Stimulated activated CD4-positive, alpha-beta T cell treated with anti-CD3 and anti-CD28 coated beads, TNF-alpha, amount 100 ng/mL, for 4 hours (primary cell): ENCODE results near the gene AQP5.
"Not testable (repeated sequence)": the region's sequence is repeated elsewhere in the genome, so short reads cannot be mapped to it uniquely, and the experiment has no call there.

Source experiments
- DNase-seq, 3 experiments: peaks; one replicate each; pipeline ENCODE4 v3.0.0-alpha.2; 2020; ENCODE audit warnings: low read depth in 3 of 3

The AQP5 gene

GRCh38 chr12:49980501-49981349 lies 19.1 kb downstream of the AQP5 start:
- DNase-seq = no peak

DNA sequence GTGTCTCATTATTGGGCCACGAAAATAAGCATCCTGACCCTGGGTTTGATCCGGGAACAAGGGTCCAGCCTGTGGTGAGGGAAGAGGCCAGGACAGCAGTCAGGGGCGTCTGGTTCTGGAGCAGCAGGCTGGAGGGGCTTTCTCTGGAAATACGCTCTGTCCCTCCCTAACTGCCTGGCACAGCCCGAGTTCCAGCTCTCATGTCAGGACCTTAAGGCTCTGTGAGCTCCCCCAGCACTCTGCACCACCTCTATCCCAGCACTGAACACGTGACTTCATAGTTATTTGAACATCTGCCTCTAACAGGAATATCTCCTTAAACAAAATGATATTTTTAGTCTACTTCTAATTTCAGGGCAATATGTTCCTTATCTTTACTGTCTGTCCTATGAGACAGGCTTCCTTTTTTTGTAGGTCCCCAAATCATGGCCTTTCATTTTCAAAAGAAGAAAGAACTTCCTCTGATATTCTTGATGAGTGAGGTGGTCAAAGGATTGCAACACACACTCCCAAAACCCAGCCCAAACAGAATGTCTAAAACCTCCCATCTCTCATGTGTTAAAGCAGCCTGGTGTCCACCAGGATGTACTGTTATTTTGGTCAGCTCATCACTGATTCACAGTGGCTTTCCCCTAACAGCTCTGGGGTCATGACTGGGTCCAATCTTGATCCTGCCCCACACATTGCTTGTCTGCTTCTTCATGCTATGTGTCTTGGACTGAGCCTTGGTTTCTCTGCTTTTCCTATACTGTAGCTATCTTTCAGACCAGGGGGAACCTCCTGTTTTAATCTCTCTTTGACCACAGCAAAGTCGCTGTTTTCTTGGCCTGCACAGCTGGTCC lies 20.8 kb downstream of the AQP5 start:
- no peak for DNase-seq

GRCh38 chr12:49983892-49984291 lies 22.2 kb downstream of the AQP5 start:
- DNase-seq = no peak

DNA sequence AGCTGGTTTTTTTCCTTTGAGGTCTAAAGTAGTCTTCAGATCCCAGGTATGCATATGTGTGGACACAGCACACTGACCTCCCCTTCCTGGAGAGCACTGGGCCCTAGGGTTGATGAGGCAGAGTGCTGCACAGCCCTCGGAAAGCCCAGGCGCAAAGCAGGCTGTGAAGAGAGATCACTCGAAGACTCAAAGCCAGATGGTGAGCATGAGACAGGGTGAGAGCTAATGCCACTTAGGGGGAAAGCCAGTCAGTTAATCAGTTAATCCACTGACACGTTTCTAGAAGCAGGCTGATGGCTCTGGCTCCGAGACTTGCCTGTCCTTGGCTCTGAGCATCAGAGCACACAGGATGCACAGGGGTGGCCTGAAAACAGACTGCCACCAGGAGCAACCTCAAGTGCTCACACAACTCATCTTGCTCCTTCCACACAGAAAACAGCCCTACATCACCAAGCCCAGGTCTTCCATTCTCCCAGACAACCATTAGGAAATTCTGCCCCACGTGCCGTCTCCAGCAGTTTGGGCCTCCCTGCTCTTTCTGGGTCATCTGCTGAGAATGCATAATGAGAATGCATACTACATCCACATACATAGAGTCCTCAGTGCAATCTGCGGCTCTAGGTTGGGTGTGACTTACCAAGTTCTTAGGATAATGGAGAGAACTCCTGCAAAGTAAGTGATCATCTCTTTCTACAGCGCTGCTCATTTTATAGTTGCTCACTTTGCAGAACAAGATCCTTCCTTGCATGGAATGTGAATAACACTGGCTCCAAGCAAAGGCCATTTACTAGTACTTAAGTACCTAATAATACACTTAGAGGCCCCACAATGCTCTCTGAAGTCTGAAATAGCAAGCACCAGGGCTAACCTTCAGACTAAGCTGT lies 23.0 kb downstream of the AQP5 start:
- no peak for DNase-seq

DNA sequence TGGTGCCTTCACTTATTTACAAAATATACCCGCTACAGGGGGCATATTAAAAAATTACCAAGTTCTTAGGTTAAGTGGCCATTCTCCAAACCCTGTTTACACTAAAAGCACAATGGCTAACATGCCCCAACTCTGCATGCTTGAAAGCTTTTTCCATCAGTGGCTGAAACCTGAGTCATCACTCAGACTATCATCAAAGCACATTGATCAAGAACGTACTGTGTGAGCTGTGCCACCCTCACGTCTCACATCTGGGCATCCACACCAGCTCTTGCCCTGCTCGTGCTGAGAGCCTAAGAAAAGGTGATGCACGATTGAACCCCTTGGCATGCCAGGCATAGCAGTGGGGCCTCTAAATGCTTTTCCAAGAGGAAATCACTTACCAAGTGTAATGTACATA lies 24.3 kb downstream of the AQP5 start:
- no peak for DNase-seq

- not testable (repeated sequence) for DNase-seq
These were observed 24.8 kb downstream of the AQP5 start for GRCh38 chr12:49986476-49986875.

- no peak for DNase-seq
These were observed 26.1 kb downstream of the AQP5 start for GRCh38 chr12:49987625-49988303.

GRCh38 chr12:49989400-49989799 lies 27.7 kb downstream of the AQP5 start:
- not testable (repeated sequence) for DNase-seq

GRCh38 chr12:49990273-49990672 lies 28.6 kb downstream of the AQP5 start:
- no peak for DNase-seq

- DNase-seq = no peak
These were observed 36.8 kb downstream of the AQP5 start for GRCh38 chr12:49998453-49998852.

DNA sequence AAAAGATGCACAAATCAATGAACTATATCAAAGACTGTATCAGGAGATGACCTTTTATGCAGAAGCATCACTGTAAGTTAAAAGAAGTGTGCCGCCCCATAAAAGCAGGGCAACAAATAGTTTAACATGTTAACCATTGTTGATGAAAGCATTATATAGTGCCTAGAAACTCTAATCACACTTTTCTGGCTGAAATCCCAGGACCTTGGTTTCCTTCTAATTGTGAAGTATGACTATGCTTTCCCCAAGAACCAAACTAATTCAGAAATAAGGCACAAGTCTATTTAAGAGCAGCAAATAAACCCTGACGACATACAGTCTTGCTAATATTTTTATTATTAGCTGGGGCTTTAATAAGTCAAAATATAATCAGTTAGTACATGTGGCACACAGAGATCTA lies 41.9 kb downstream of the AQP5 start:
- no peak for DNase-seq

- no peak for DNase-seq
These were observed 43.0 kb downstream of the AQP5 start for GRCh38 chr12:50004696-50005095.

- no peak for DNase-seq
These were observed 43.5 kb downstream of the AQP5 start for GRCh38 chr12:50005175-50005574.

- no peak for DNase-seq
These were observed 44.6 kb downstream of the AQP5 start for GRCh38 chr12:50006280-50006679.

GRCh38 chr12:50006754-50007442 lies 45.2 kb downstream of the AQP5 start:
- DNase-seq = no peak

GRCh38 chr12:50013361-50014147 lies 51.9 kb downstream of the AQP5 start:
- no peak for DNase-seq

GRCh38 chr12:50014342-50014741 lies 52.7 kb downstream of the AQP5 start:
- DNase-seq = no peak
